Measurements from ENCODE around the gene GPR179.

The GPR179 gene

DNA sequence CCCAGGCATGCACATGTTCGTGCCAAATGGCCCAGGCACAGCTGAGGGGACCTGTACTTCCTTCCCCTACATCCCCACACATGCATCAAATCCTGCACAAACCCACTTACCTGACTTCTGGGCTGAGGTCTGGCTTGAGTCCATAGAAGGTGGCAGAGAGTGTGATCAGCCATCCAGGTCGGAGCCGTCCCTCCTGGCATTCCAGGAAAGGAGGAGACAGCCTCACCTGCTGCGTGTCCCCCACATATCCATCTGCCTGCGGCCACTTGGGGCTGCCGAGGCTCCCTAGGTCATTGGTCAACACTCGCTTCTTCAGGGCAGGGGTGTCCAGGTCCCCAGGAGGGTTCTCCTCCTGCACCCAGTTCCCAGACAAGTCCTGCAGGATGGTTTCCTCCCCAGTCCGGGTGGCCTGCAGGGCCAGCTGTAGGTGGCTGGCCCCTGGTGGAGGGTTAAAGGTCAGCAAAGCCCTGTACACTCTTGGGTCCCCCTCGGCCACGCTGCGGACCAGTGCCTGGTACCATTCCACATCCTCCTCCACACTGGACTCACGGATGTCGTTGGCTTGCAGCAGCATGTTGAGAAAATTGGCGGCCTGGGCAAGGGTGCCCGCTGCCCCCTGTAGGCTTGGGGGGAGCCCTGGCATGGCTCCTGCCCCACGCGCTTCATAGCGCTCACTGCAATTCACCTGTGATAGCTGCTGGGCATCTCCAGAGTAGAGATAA lies 709 bp downstream of the GPR179 start:
- DNase-seq (ENCODE audit: low spot score), result no peak

DNA sequence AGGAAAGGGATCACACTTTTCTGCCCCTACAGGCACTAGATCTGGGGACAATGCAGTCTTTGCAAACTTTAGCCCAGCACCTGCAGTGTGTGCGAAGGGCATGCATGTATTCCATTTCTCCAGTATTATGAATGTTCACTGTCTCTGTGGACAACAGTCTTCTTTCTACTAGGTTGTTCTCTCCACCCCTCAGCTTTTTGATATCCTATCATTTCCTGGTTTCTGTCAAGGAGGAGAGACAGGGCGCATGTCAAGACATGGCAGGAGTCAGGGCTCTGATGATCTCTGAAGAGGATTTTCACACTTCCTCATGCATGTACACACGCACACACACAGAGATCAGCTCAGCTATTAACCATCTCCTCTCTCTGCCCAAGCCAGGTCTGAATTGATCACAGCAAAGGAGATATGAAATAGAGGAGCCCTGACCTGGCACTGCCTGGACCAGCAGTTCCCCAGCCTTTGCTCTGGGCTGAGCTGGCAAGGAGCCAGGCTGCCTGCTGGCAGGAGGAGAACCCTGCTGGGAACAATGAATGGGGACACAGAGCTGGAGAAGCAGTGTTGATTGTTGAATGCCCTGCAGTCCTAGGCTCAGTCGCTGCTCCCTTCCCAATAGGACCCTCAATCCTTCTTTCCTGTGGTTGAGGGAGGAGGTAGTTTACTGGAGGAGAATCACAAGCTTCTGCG lies 2.6 kb downstream of the GPR179 start:
- DNase-seq (ENCODE audit: low spot score), result no peak

DNA sequence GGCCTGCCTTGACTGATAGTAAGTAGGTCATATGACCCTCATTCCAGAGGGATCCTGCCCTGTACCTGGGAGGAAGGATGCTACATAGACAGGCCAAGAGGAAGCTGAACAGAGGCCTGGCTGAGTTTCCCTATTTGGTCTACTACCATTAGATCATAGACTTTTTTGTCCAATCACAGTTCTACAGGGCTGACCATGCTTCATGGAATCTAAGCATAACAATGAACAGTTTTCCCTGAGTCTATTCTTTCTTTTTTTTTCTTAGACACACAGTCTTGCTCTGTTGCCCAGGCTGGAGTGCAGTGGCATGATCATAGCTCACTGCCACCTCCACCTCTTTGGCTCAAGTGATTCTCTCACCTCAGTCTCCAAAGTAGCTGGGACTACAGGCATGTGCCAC lies 3.9 kb downstream of the GPR179 start:
- DNase-seq (ENCODE audit: low spot score), result no peak

DNA sequence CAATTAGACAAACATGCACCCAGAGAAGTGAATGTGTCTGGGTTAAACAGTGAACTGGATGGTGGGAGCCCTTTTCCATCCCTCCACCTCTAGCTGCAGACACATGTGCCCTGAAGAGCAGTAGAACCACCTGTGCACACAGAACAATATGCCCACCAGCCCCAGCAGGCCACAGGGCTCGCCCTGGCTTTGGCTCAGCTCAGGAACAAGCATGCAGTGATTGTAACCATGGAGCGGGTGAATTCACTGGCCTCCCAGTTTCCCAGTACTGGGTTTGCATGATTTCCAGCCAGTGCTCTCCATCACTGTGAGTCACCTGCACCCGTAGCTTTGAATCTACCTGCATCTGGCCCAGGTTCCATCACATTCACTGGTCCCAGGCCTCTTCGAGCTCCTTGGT lies 5.2 kb downstream of the GPR179 start:
- no peak for DNase-seq (ENCODE audit: low spot score)

DNA sequence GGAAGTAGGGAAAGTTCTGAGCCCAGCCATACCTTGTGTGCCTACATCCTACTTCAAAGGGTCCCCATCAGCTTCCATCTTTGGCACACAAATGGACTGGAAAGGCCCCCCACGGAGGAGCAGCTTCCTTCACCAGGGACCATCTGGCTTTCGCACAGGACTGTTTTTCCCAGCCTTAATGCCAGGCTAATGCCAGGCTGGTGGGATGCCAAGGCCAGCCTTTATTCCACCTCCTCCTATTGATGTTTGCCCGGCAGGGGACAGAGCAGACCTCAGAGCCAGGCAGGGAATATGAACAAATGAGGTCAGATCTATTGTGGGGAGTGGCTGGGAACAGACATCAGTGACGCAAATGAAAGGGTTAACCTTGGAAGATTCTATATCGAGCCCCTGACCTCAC lies 5.7 kb downstream of the GPR179 start:
- no peak for DNase-seq (ENCODE audit: low spot score)

DNA sequence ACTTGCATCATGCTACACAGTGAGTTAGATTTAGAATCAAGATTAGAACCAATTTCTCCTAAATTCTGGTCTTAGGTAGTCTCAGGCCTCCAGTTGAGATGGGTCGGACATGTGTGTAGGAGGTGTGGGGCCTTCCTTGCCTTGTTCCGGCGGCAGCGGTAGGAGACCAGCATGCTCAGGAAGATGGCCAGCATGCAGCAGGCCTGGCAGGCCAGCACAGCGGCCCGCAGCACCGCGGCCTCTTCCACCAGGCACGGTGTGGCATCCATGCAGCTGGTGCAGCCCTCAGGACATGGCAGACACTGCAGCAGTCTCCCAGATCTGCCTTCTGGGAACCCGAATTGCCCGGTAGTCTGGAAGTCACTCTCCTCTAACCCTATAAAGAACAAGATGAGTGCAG lies 6.9 kb downstream of the GPR179 start:
- no peak for DNase-seq (ENCODE audit: low spot score)

DNA sequence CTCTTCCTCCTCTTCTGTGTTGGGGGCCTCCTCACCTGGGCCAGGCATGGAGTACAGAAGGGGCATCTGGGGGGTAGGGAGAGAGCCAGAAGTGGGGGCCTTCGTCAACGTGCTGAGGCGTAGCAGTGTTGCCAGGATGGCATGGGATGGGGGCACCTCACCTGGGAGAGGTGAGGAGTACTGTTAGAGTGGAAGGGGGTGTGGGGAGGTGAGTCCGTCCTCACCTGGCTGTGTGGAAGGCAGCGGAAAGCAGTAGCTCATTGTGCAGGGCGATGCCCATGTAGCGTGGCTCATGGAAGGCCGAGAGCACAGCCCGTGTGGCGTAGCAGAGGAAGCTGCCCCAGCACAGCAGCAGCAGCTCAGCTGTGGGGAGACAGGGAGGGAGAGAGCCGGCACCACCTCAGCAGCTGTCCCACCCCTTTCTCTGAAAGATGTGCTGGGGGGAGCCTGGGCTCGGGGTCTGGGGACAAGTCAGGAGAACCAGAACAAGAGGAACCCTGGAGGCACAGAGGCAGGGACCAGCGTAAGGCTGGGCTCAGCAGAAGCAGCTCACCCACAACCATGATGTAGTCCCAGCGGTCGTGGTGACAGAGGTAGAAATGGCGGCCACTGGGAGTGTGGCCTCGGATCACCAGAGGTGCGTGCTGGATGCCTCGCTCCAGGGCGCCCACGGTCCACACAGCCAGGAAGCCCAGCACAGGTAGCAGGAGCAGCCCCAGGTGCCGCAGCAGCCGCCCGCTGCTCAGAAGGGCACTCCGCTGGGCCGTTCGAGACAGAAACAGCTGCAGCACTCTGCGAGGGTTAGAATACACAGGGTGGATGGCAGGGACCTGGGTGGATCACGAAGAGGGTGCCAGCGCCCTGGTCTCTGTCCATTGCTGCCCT lies 9.0 kb downstream of the GPR179 start:
- no peak for DNase-seq (ENCODE audit: low spot score)

DNA sequence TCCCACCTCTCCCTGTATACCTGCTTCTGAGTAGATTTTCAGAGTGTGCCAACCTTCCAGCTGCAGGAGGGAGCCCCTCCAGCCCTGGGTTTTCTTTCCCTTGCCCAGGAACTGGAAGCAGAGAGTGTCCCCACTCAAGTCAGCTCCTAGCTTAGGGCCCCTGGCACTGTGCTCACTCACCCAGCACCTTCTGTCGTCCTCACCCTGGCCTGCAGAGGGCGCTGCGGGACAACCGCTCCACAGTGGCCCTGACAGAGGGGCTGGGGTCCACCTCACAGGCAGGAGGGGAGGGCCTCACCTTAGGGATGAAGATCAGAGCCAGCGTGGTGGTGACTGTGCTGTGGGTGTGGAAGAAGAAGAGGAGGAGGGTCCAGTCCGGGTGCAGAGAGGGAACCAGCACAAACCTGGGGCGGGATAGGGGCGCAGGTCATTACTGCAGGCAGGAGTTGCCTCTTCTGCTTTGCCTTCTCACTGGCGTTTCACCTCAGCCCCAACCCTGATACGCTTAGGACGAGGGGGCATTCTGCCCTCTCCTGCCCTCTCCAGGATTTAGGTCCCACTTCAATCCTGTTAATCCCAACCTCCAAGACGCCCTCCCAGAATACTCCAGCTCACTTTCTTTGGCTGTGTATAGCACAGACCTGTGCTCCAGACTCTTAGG lies 10.0 kb downstream of the GPR179 start:
- DNase-seq (ENCODE audit: low spot score), result peak; percentile 39

DNA sequence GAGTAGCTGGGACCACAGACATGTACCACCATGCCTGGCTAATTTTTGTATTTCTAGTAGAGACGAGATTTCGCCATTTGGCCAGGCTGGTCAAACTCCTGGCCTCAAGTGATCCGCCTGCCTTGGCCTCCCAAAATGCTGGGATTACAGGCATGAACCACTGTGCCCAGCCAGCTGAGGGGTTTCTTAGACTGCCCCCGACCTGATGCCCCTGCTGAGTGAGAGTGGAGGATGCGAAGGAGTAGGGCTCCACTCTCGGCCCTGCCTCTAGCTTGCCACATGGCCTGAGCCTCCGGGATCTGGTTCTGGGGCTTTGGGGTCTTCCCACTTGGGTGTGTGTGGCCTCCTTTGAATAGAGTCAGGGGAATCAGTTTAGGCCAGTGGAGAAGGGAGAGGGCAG lies 11.0 kb downstream of the GPR179 start:
- DNase-seq (ENCODE audit: low spot score), result no peak

DNA sequence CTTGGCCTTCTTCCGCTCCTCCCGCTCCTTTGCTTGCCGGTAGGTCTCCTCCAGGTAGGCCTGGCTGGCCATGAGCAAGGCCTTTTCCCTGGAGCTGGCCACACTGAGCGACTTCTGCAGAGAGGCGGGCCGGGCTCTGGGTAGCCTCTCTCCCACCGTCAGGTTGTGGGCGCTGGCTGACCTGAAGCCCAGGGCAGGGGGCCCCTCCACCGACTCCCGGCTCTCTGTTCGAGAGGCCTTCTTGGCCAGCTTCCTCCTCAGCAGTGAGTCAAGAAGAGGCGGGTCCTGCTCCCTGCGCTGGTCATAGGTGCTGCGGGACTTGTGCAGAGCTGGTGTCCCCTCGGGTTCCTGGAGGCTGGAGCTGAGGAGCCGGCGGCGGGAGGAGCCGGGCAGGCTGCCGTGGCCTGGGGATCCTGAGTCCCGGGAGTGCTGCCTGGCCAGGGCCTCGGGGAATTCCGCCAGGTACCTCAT lies 12.8 kb downstream of the GPR179 start:
- DNase-seq (ENCODE audit: low spot score), result no peak

DNA sequence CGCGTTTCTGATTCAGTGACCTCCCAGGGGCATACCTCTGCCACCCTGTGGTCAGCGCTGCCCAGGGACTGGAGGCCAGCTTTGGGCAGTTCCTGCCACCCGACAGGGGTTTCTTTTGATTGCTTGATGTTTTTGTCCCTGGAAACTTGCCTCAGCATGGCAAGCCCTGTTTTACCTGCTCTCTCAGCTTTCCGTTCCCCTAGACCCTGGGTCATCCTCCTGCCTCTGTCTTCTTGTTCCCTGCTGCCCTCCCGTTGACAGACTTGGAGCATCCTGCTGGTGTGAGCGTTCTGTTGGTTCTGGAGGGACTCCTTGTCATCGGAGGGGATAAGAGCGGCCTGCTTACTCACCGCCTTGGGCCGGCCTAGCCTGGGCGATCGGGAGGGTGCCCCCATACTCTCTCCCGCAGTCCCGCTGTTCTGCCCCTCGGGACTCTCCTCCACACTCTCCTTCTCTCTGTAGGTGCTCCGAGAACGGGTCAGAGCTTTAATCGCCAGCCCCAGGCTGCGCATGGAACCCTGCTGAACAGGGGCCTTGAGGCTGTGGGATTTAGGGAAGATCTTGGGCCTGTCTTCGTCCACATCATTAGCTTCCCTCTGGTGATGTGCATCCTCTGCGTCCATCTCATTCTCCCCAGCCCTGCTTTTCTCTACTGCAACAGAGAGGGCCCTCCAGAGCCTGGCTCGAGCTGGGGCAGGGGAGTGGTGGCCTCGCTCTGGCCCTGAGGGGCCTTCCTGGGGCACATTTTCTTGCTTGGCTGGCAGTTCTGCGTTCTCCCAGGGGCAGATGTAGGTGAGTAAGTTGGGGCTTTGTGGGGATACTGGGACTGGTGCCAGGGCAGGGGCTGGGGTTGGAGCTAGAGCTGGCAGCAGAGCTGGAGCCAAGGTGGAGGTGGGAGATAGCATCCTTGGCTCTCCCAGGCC lies 13.7 kb downstream of the GPR179 start:
- DNase-seq (ENCODE audit: low spot score), result no peak

DNA sequence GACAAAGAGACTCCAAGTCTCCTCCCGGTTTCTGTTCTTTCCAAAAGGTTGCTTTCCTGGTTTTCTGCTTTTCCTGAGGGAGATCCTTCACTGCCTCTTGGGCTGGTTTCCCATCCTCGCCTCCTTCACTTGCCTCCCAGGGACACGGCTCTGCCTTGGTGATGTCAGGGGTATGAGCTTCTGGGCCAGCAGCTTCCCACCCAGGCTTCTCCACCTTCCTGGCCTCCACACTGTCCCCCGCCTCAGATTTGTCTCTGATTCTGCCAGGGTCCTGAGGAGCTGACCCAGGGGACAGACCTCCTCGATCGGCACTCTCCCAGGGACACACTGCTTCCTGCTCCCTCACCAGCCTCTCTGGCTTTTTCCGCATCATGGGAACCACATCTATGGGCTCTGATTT lies 14.5 kb downstream of the GPR179 start:
- no peak for DNase-seq (ENCODE audit: low spot score)

DNA sequence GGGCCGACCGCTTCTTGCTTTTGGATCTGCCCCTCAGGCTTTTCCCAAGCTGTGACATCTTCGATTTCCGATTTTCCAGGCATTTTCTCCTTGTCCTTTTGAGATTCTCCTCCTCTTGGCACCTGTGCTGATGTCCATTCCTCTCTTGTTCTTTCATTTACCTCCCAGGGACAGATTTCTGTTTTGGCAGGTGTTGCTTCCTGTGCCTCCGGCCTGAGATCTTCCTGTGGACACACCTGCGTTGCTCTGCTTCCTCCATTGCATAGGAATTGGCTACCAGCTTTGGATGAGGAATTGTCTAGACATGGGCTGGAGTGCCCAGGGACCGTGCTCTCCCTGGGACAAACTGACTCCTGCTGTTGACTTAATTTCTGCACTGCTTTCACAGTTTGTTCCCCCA lies 15.1 kb downstream of the GPR179 start:
- no peak for DNase-seq (ENCODE audit: low spot score)

DNA sequence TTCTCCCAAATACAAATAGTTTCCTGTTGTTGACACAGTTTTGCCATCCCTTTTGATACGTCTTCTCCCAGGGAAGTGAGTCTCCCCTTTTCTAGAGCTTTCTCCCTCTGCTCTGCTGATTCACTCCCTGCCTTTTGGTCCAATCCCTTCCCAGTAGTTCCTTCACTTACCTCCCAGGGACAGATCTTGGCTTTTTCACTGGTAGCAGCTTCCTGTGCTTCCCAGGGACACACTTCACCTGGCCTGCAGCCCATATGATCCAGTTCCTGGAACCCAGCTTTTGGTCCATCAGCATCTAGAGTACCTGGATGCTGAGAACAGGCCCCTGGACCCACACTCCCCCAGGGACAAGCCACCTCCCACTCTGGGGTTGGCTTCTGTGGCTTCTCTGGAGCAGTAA lies 15.8 kb downstream of the GPR179 start:
- DNase-seq (ENCODE audit: low spot score), result no peak

DNA sequence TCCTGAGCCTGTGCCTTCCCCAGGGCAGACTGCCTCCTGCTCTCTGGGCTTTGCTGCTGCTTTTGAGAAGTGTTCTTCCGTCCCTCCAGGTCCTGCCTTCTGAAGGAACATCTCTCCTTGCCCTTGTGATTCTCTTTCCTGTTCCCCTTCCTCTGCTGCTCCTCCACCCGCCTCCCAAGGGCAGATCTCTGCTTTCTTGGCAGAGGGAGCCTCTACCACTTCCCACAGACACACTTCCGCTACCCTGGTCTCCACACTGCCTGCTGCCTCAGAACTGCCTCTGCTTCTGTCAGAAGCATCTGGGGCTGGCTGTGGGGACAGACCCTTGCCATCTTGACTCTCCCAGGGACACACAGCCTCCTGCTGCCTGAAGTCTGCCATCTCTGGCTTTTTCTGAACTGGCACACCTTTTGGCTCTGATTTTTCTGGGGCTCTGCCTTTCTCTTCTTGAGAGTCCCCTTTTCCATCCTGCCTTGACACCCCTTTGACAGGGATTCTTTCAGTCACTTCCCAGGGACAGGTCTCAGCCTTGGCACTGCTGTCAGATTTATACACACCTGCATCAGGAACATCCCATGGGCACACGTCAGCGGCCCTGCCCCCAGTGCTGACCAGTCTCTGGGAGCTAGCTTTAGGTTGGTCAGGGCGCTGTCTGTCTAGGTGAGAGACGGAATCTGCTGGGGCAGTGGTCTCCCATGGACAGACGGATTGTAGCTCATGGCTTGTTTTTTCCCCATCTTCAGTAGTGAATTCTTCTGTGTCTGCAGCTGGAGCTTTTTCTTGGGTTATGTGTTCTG lies 16.6 kb downstream of the GPR179 start:
- no peak for DNase-seq (ENCODE audit: low spot score)

DNA sequence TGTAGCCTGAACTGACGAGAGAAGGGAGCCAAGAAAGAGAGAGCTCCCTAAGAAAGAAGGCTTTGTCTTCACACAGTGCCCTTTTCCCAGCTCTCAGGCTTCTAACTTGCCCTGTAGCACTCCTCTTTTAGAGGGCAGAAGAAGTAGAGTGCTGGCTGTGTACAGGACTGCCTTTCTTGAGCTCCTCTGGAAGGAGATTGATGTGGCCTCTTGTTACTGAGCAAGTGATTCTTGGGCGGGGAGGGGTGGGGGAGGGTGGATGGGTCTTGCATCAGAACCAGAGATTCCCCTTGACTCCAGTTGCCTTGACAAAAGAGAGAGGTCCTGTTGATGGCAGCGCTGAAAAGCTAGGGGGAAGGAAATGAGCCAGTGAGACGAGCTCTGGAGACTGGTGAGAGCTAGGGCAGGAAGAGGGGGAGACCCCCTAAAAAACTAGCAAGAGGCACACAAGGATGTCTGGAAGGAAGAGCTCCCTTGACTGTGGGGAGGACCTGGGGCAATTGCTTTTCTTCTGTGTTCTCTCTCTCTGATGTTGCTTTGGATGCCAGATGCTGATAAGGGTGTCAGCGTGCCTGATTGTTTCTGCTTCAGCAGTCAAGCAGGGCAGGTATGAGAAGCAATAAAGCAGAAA lies 18.4 kb downstream of the GPR179 start:
- no peak for DNase-seq (ENCODE audit: low spot score)

DNA sequence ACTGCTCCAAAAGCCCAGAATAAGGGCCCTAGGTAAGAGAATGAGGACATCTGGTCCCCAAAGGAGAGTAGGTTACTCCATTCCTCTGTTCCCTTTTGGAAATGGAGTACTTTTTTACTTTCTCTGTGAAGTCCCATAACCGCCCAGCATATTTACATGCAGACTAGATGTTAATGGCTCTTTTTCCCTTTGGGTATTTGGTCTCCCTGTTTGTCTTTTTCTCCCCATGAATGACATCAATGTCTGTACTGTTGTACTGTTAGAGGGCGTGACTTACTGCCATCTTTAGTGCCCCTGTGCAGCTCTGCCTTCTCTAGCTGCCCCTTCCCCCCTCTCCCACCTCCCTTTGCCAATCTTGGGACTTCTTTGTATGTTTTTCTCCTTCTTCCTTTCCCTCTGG lies 19.0 kb downstream of the GPR179 start:
- no peak for DNase-seq (ENCODE audit: low spot score)

DNA sequence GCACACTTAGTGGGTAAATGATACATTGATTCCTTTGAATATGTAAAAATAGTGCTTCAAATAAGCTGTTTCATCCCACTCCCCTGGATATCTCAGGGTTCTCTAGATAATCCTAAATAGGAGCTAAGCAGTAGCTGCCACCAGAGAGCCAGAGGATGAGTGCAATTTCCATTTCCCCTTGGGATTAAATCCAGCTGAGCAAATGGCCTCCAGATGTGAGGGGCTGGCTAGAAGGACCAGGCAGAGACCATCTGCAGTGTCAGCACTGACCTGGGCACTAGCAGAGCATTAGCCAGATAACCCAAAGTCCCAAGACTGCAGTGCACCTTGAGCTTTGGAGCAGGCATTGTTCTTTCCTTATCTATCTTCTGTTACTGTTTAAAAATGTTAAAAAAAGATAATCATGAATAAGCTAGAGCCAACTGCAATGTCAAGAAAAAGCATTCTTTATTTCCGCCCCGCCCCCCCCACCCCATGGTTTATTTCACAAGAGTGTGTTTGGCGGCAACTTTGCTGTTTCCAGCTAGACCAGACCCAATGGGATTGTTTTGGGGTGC lies 19.5 kb downstream of the GPR179 start:
- DNase-seq (ENCODE audit: low spot score), result no peak

DNA sequence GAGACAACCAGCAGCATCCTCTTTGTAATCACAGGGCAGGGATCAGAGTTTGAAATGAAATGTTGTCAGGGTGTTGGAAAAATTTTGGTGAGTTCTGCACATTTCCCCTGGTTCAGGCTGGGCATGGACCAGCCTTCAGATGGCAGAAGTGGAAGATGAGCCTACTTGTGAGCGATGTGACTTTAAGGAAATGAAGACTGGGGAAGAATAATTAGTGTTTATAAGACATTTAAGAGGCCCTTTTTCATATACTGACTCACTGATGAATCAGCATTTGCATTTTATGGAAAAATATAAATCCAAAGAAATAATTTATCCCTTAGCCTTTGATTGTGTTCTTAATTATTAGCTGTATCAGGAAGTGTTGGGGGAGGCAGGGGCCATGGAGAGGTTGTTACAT lies 20.9 kb downstream of the GPR179 start:
- no peak for DNase-seq (ENCODE audit: low spot score)

Measured in AG08395 (cell line).